DMS79 (cell line): ENCODE measurements around the gene NR4A1.

ENCODE experiments used
- DNase-seq: peaks from one replicate; lab custom pipeline; 2025; lab: John Stamatoyannopoulos, UW

Gene NR4A1

GRCh38 chr12:52041695-52042123 is 9.5 kb upstream of the NR4A1 start:
- DNase-seq: no peak

- DNase-seq: no peak
Observed at GRCh38 chr12:52042706-52043385, 8.4 kb upstream of the NR4A1 start.

GRCh38 chr12:52043386-52044212 is 7.6 kb upstream of the NR4A1 start:
- DNase-seq: no peak

- DNase-seq: no peak
Observed at GRCh38 chr12:52044292-52044983, 6.8 kb upstream of the NR4A1 start.

GRCh38 chr12:52045794-52046199 is 5.4 kb upstream of the NR4A1 start:
- DNase-seq: no peak

DNA sequence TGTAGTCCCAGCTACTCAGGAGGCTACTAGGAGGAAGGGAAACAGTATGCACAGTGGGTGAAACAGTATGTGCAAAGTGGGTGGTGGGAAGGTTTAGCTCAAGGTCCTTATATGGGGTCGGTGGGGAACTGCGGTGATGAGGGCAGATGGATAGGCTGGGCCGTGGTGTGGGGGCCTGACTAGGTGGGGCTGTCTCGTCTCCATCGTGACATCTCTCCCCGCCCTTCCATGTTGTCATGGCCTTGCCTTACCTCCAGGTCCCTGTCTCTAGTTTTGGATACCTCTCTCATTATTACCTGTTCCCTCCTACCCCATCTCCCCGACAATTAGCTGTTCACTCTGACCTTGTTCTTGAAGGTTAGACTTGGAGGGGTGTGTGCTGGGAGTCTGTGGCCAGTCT is 4.4 kb upstream of the NR4A1 start:
- DNase-seq: no peak

GRCh38 chr12:52049286-52049685 is 2.0 kb upstream of the NR4A1 start:
- no peak for DNase-seq

DNA sequence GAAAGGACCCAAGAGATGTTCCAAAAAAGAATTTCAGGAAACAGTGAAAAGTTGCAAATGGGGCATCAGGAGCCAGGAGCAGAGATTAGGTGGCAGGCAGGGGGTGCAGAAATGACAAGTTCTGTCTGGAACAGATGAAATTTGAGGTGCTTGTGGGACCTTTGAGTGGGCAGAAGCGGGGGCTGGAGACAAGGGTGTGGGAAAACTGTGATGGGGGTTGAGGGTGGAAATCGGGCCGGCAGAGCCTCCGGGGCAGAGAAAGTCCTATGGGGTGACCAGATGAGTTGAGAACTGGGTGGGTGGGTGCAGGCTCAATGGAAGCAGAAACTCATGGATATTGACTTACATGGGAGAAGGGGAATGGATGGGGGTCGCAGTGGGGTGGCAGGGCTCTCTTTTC is 1.6 kb upstream of the NR4A1 start:
- no peak for DNase-seq

- no peak for DNase-seq
Observed at GRCh38 chr12:52050116-52050757, 1.0 kb upstream of the NR4A1 start.

DNA sequence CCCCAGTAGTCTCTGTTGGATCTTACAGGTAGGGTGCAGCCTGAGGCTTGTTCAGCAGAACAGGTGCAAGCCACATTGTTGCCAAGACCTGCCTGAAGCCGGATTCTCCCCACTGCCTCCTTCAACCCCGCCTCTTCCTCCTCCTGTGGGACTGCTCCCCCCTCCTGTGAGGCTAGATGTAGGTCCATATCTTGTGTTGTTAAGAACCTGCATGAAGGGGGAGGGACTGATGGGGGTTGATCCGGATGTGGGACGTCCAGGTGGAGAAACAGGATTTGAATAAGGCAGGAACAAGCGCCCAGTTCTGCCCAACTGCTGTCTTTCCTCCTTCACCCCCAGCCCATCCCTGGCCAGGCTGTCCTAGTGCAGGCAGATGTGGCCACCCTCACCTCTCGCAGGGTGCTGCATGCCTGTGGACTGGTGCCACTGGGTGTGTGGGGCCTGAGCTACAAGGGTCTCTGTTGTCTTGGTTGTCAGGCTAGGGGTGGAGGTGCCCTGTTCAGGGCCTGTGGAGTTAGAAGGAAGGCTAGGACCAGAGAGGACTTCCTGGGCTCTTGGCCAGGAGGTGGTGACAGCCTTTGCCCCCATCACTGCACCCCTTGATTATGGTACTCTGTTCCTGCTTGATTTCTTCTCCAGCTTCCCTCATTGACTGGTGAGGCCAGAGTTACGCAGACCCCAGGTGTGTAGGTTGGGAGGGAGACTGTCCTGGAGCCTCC is 1.4 kb downstream of the NR4A1 start:
- no peak for DNase-seq

GRCh38 chr12:52053536-52054209 is 2.4 kb downstream of the NR4A1 start:
- no peak for DNase-seq

DNA sequence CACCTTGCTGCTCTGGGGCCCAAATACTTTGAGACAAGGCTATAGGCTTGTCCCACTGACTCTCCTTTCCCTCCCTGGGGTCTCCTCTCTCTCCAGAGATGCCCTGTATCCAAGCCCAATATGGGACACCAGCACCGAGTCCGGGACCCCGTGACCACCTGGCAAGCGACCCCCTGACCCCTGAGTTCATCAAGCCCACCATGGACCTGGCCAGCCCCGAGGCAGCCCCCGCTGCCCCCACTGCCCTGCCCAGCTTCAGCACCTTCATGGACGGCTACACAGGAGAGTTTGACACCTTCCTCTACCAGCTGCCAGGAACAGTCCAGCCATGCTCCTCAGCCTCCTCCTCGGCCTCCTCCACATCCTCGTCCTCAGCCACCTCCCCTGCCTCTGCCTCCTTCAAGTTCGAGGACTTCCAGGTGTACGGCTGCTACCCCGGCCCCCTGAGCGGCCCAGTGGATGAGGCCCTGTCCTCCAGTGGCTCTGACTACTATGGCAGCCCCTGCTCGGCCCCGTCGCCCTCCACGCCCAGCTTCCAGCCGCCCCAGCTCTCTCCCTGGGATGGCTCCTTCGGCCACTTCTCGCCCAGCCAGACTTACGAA is 3.1 kb downstream of the NR4A1 start:
- no peak for DNase-seq

- DNase-seq: no peak
Observed at GRCh38 chr12:52054833-52055730, 3.8 kb downstream of the NR4A1 start.

GRCh38 chr12:52055731-52056711 is 4.8 kb downstream of the NR4A1 start:
- no peak for DNase-seq

DNA sequence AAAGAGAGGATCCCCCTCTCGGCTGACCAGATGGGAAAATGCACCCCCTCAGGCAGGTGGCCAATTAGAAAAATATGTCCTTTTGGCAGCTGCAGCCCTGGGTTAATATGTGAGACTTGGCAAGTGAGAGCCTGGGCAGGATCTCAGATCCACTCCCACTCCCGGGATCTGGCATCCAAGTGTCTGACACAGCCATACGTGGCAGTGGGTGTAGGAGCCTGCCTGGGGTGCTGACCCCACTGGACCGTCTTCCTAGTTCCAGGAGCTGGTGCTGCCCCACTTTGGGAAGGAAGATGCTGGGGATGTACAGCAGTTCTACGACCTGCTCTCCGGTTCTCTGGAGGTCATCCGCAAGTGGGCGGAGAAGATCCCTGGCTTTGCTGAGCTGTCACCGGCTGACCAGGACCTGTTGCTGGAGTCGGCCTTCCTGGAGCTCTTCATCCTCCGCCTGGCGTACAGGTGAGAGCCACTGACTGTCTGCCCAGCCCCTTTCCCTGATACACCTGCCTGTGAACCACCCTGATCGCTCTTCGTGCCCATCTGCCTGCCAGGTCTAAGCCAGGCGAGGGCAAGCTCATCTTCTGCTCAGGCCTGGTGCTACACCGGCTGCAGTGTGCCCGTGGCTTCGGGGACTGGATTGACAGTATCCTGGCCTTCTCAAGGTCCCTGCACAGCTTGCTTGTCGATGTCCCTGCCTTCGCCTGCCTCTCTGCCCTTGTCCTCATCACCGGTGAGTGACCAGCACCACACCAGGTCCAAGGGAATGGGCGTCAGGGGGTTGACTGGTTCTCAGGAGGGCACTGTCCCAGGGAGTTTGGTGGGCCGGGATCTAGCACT is 5.8 kb downstream of the NR4A1 start:
- DNase-seq: no peak

GRCh38 chr12:52057638-52058576 is 6.7 kb downstream of the NR4A1 start:
- DNase-seq: no peak
